ENCODE measurements around the gene NOG. TPM values are rescaled to one million over a fixed set of nuclear protein-coding genes. Genes with fewer than 3 reads are reported as not detected.

Gene NOG
- total RNA-seq, 1 experiment from 2014 or later: 0.25 TPM

DNA sequence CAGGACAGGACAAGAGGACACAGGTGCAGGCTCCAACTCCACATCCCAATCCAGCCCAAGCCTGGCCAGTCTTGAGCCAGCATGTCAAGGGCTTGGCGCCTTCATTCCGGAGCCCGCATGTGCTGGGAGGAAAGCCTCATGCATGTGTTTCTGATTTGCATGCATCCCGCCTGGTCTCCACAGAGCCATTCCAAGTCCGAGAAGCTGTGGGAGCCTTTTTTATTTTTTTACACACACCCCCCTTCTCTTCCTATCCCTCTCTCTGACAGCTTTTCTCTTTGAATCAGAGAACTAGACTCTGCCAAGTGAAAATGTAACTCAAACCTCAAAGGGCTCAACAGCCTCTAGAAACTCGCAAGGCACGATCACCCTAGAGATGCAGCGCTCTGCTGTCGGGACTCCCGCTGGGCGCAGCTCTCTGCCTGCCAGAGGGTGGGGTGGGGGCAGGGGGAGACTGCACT, 45.1 kb downstream of the NOG start:
- intact Hi-C loops (cut with micrococcal nuclease): no loop called here
- ChIA-PET RAD21 (ENCODE audit: low non-redundant PET in 1 of 2, low total read pairs in 2 of 2, uncharacterized antibody in 2 of 2, unreplicated experiment in 2 of 2) (no interaction called here), CTCF (interaction anchor here (1.0 kb wide), 1 partner anchor 9 kb away, joined by 5 read pairs; no protein-coding TSS in a partner anchor), POLR2A (no interaction called here)
- Histone ChIP-seq H3K36me3 (ENCODE audit: control insufficient read depth in 1 of 2, insufficient read depth in 2 of 2, low read length in 2 of 2) (no peaks in the 10 kb centered on the region), H3K9me2 (ENCODE audit: insufficient read depth) (no peaks in the 10 kb centered on the region), H3K4me2 (ENCODE audit: low read length) (no peak overlapping the region), H3K4me3 (replicated peaks in 1 of 2; ENCODE audit: low read depth in 1 of 2, low read length in 2 of 2) (no peak overlapping the region), H3K27ac (ENCODE audit: low read depth, low read length) (no peak overlapping the region), H2AFZ (ENCODE audit: low read depth, low read length, poor library complexity, severe bottlenecking) (no peak overlapping the region), H3K79me2 (ENCODE audit: insufficient read depth, low read length) (no peaks in the 10 kb centered on the region), H3K27me3 (ENCODE audit: insufficient read depth, low read length) (peaks cover 21% of the 10 kb centered on the region), H3K9ac (ENCODE audit: low read length) (no peak overlapping the region), H3K4me1 (ENCODE audit: control insufficient read depth in 1 of 2, insufficient read depth in 2 of 2, low read length in 2 of 2) (no peaks in the 10 kb centered on the region), H4K20me1 (ENCODE audit: insufficient read depth) (no peaks in the 10 kb centered on the region), H3K9me3 (ENCODE audit: control insufficient read depth in 1 of 2, insufficient read depth in 1 of 2, low read depth in 1 of 2, low read length in 2 of 2) (no peaks in the 10 kb centered on the region)
- BruUV-seq (replicated peaks): no TSS peak
- TF ChIP-seq CEBPB (IDR thresholded peaks at IDR 0.05; ENCODE audit: low read depth) (no peak), SIN3A (IDR thresholded peaks at IDR 0.05; ENCODE audit: low read depth) (no peak), RAD21 (IDR thresholded peaks at IDR 0.05; ENCODE audit: low read depth) (no peak), POLR2AphosphoS5 (IDR thresholded peaks at IDR 0.05; ENCODE audit: low read depth, low read length) (no peak), EGR1 (IDR thresholded peaks at IDR 0.05; ENCODE audit: low read depth) (no peak), SRF (IDR thresholded peaks at IDR 0.05; ENCODE audit: low read depth) (no peak), TCF7L2 (IDR thresholded peaks at IDR 0.05; ENCODE audit: borderline replicate concordance, extremely low read depth, insufficient read depth, insufficient read length) (no peak), ZNF274 (IDR thresholded peaks at IDR 0.05; ENCODE audit: low read depth, low read length) (no peak), ZFX (IDR thresholded peaks at IDR 0.05) (no peak), CBX3 (IDR thresholded peaks at IDR 0.05; ENCODE audit: low read depth) (no peak)
- TF ChIP-seq, protein P1, sequence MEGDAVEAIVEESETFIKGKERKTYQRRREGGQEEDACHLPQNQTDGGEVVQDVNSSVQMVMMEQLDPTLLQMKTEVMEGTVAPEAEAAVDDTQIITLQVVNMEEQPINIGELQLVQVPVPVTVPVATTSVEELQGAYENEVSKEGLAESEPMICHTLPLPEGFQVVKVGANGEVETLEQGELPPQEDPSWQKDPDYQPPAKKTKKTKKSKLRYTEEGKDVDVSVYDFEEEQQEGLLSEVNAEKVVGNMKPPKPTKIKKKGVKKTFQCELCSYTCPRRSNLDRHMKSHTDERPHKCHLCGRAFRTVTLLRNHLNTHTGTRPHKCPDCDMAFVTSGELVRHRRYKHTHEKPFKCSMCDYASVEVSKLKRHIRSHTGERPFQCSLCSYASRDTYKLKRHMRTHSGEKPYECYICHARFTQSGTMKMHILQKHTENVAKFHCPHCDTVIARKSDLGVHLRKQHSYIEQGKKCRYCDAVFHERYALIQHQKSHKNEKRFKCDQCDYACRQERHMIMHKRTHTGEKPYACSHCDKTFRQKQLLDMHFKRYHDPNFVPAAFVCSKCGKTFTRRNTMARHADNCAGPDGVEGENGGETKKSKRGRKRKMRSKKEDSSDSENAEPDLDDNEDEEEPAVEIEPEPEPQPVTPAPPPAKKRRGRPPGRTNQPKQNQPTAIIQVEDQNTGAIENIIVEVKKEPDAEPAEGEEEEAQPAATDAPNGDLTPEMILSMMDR (IDR thresholded peaks at IDR 0.05 in 2 of 3, conservative IDR thresholded peaks at IDR 0.05 in 1 of 3; ENCODE audit: borderline replicate concordance in 1 of 3, insufficient read depth in 1 of 3, low read depth in 2 of 3, low read length in 2 of 3): no peak
- TF ChIP-seq, protein P2, sequence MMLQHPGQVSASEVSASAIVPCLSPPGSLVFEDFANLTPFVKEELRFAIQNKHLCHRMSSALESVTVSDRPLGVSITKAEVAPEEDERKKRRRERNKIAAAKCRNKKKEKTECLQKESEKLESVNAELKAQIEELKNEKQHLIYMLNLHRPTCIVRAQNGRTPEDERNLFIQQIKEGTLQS (IDR thresholded peaks at IDR 0.05): no peak
- TF ChIP-seq, protein P3, sequence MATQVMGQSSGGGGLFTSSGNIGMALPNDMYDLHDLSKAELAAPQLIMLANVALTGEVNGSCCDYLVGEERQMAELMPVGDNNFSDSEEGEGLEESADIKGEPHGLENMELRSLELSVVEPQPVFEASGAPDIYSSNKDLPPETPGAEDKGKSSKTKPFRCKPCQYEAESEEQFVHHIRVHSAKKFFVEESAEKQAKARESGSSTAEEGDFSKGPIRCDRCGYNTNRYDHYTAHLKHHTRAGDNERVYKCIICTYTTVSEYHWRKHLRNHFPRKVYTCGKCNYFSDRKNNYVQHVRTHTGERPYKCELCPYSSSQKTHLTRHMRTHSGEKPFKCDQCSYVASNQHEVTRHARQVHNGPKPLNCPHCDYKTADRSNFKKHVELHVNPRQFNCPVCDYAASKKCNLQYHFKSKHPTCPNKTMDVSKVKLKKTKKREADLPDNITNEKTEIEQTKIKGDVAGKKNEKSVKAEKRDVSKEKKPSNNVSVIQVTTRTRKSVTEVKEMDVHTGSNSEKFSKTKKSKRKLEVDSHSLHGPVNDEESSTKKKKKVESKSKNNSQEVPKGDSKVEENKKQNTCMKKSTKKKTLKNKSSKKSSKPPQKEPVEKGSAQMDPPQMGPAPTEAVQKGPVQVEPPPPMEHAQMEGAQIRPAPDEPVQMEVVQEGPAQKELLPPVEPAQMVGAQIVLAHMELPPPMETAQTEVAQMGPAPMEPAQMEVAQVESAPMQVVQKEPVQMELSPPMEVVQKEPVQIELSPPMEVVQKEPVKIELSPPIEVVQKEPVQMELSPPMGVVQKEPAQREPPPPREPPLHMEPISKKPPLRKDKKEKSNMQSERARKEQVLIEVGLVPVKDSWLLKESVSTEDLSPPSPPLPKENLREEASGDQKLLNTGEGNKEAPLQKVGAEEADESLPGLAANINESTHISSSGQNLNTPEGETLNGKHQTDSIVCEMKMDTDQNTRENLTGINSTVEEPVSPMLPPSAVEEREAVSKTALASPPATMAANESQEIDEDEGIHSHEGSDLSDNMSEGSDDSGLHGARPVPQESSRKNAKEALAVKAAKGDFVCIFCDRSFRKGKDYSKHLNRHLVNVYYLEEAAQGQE (IDR thresholded peaks at IDR 0.05; ENCODE audit: low read depth): no peak
- DNase-seq (ENCODE audit: low read depth, low spot score): no peak
- ATAC-seq: no peak
